ENCODE results near the gene HEMGN.
A peak's percentile ranks its signal among the peaks of the same experiment; 100 is the strongest.
"Not testable (repeated sequence)": the region's sequence is repeated elsewhere in the genome, so short reads cannot be mapped to it uniquely, and the experiment has no call there.

HEMGN gene

GRCh38 chr9:97938081-97938644 is at the start of gene HEMGN:
Gene HEMGN (minus strand): TSS chr9:97938172. CDS start chr9:97938136, 36 bp downstream.
- DNase-seq, result no peak

GRCh38 chr9:97987487-97987886 is 49.5 kb upstream of the HEMGN start:
- DNase-seq, result no peak

GRCh38 chr9:97985058-97985861 is 47.3 kb upstream of the HEMGN start:
- no peak for DNase-seq

GRCh38 chr9:97984188-97985057 is 46.5 kb upstream of the HEMGN start:
- no peak for DNase-seq

GRCh38 chr9:97983589-97984187 is 45.7 kb upstream of the HEMGN start:
- DNase-seq, result no peak

GRCh38 chr9:97982683-97983588 is 45.0 kb upstream of the HEMGN start, which contains the start of gene ANP32B:
Gene ANP32B (plus strand): TSS chr9:97983341. CDS start chr9:97983556, 215 bp downstream.
- peak in 1 of 2 experiments; percentile 27 for DNase-seq

- DNase-seq, result no peak
Measured at GRCh38 chr9:97981846-97982682, 44.1 kb upstream of the HEMGN start.

- no peak for DNase-seq
Measured at GRCh38 chr9:97980918-97981845, 43.2 kb upstream of the HEMGN start.

- DNase-seq, result no peak
Measured at GRCh38 chr9:97980479-97980803, 42.5 kb upstream of the HEMGN start.

- DNase-seq, result no peak
Measured at GRCh38 chr9:97979788-97980478, 42.0 kb upstream of the HEMGN start.

GRCh38 chr9:97978371-97979130 is 40.6 kb upstream of the HEMGN start:
- DNase-seq, result peak; percentile 89 to 94

- not testable (repeated sequence) for DNase-seq
Measured at GRCh38 chr9:97976633-97977032, 38.7 kb upstream of the HEMGN start.

GRCh38 chr9:97975376-97975775 is 37.4 kb upstream of the HEMGN start:
- DNase-seq, result no peak

GRCh38 chr9:97972753-97973152 is 34.8 kb upstream of the HEMGN start:
- no peak for DNase-seq

- DNase-seq, result no peak
Measured at GRCh38 chr9:97970165-97970564, 32.2 kb upstream of the HEMGN start.

GRCh38 chr9:97969014-97969413 is 31.0 kb upstream of the HEMGN start:
- no peak for DNase-seq

GRCh38 chr9:97966493-97966892 is 28.5 kb upstream of the HEMGN start:
- DNase-seq, result no peak

GRCh38 chr9:97964901-97965300 is 26.9 kb upstream of the HEMGN start:
- no peak for DNase-seq
